GM18526 (cell line): ENCODE results near the gene SLC6A20.

Source experiments
- POLR2A ChIP-seq: IDR thresholded peaks from 3 replicates; pipeline ENCODE4 v1.6.1; 2011; ENCODE audit not compliant: insufficient read length; ENCODE audit errors: extremely low read depth

SLC6A20 gene

DNA sequence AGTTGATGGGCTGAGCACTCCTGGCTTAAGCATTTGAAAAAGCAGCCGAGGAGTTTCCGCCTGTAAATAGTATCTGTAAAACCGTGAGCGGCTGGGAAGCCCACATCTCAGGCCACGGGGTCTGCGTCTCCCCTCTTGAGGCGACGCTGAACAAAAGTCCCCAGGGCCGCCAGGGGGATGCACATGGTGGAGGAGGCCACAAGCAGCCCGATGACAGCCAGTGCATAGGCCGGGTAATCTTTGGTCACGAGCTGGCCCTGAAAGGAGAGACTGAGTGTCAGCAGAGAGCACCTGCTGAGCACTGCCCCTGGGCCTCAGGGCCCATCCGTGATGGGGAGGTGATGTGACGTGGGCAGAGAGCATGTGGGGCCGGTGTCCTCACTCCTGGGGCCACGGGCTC, 37.5 kb downstream of the SLC6A20 start:
- TF ChIP-seq POLR2A, result no peak

GRCh38 chr3:45756055-45756454, 40.3 kb downstream of the SLC6A20 start:
- TF ChIP-seq POLR2A, result no peak

DNA sequence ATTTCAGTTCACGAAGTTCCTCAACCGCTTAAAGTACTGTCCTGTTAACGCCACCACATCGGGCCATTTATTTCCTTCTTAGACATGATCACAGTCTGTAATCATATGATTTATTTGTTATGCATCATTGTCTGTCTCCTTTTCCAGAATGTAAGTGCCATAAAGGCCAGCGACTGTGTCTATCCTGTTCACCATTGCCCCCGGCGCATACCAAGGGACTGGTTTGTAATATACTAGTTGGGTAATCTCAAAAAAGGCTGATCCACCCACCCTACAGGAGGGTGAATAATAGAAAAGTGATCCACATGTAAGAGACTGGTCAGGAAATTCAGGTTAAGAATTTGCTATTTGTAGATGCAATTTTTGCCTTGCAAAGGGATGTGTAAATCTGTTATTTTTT, 41.9 kb downstream of the SLC6A20 start:
- TF ChIP-seq POLR2A, result no peak

GRCh38 chr3:45753095-45753494, 43.2 kb downstream of the SLC6A20 start:
- no peak for TF ChIP-seq POLR2A

DNA sequence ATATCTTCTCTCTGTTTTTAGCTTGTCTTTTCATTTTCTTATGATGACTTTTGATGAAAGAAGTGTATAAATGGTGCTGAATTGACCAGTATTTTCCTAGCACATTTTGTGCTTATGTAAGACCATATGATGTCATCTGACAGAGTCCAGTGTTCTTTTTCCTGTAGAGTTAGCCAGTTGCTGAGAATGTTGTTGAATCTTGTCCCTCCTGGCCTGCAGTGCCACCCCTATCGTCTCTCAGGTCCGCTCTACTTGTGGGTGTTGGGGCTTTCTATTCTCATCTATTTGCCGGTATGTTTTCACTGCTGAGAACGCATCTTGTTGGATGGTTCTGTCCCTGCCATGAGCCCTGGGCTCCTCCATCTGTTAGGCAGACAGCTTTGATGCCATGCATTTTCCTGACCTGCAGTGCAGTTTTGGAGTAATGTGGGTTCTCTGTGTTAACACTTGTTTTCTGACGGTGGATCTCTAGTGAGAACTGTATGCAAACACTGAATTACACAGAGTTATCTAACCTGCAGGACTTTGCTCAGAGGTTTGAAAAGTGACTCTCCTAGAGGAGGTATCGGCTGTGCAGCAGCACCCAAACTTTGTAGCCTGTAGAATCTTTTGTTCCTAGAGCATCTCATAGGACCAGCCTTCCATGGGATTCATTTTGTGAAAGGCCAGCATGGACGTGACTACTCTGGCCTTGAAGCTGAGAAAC, 44.6 kb downstream of the SLC6A20 start:
- no peak for TF ChIP-seq POLR2A

DNA sequence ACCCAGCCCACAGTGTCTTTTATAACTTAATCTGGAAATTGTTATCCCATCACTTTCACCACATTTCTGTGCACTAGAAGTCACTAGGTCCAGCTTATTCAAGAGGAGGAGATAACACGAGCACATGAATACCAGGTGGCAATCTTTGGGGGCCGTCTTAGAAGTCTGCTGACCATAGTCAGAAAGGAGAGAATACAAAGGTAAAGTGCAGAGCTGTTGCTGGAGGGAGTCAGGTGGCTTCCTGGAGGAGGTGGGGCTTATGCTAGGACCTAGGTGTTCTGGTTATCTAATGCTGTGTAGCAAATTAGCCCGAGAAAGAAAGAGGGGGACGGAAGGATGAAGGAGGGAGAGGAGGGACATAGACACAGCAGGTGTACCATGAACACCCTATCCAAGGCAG, 46.5 kb downstream of the SLC6A20 start:
- TF ChIP-seq POLR2A, result no peak

DNA sequence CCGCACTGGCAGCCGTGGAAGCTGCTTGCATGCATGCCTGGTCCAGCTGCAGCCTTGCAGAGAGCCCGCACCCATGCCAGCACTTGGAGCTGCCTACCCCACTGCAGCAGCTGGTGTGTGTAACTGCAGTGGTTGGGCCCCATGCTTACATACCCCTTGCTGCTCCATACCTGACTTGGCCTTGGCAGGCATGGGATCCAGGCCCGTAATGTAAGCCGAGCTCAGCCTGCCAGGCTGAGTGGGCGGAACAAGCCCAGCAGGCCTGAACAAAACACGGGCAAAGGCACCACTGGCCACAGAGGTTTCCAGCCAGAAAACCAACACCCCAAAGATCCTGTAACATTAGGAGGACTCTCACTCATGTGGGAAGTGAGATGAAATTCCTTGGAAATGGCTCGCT, 48.3 kb downstream of the SLC6A20 start:
- TF ChIP-seq POLR2A, result no peak

- TF ChIP-seq POLR2A, result no peak
Observed at GRCh38 chr3:45746777-45747622, 49.3 kb downstream of the SLC6A20 start.

- no peak for TF ChIP-seq POLR2A
Observed at GRCh38 chr3:45746165-45746776, 50.1 kb downstream of the SLC6A20 start.

GRCh38 chr3:45742461-45743089, 53.8 kb downstream of the SLC6A20 start:
- TF ChIP-seq POLR2A, result no peak

DNA sequence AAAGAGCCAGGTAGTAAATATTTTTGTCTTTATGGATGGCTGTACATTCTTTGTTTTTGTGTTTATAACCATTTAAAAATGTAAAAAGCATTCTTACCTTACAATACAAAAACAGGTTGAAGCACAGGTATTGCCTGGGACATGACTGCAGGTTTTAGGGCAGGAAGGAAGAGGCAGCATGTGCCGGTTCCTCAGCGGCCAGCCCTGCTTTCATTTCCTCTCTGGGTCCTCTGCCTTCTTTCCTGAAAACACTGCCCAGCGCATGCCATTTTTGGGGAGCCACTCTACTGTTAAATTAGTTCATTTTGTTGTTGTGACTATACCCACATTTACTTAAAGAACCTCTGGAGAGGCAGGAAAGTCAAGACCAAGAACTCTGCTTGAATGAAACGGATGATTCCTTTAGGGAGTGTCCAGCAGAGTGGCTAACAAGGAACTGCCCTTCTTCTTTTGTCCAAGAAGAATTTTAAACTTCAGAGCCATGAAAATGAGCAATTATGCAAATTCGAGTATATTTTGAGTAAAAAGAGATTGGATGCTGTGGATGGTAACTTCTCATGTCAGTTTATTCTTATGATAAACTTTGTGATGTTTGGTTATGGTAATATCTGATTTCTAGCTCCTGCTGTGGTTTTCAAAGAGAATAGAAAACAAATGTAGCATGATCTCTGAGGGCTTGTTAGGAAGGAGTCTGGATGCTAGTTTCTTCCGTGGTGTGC, 54.4 kb downstream of the SLC6A20 start:
- TF ChIP-seq POLR2A, result no peak

GRCh38 chr3:45741247-45741646, 55.1 kb downstream of the SLC6A20 start:
- no peak for TF ChIP-seq POLR2A

DNA sequence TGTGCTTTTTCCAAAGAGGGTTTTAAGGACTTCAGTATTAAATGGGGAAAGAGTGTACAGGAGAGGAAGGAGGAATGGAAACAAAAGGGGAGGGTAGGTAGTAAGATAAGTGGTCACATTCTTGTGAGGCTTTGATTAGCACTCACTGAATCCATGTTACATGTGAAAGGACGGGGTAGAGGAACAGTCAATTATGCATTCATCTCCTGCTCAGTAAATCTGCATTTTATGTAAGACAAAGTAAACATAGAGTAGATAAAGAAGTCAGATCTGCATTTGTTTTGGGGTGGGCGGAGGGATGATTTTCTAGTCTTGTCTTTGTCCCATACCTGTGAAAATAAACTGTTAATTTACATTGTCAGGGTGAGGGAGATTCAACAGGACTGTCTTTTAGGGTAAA, 56.3 kb downstream of the SLC6A20 start:
- no peak for TF ChIP-seq POLR2A

GRCh38 chr3:45737234-45737633, 59.1 kb downstream of the SLC6A20 start:
- no peak for TF ChIP-seq POLR2A

DNA sequence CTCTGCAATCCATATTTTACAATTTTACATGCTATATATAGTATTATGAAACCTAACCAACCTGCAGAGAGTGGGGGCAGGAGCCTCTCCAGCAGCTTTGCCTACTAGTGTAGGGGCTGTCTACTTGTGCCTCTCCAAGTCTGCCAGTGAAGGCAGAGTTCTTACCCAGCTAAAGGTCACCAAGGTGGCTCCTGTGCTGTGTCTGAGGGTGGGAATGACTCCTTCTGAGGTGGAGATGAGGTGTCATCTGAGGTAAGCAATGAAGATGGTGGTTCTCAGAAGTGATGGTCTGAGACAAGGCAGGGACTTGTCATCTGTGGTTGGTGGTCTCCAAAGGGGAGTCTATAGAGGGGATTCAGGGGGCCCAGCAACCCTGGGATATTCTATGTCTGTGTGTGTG, 59.6 kb downstream of the SLC6A20 start:
- no peak for TF ChIP-seq POLR2A
